NCI-H2196 treated with DMSO at 0.1 percent for 48 hours (cell line): ENCODE measurements around the gene SLC25A19.
"Not testable (repeated sequence)": the region's sequence is repeated elsewhere in the genome, so short reads cannot be mapped to it uniquely, and the experiment has no call there.

Source experiments
- DNase-seq: peaks from one replicate; lab custom pipeline; 2025; ENCODE audit not compliant: unreplicated experiment; lab: John Stamatoyannopoulos, UW

SLC25A19 gene

GRCh38 chr17:75301502-75302206 lies 12.4 kb upstream of the SLC25A19 start:
- no peak for DNase-seq

GRCh38 chr17:75301049-75301448 lies 11.8 kb upstream of the SLC25A19 start:
- DNase-seq, result no peak

- no peak for DNase-seq
These were observed 11.0 kb upstream of the SLC25A19 start for GRCh38 chr17:75300280-75300679.

- no peak for DNase-seq
These were observed 6.2 kb upstream of the SLC25A19 start for GRCh38 chr17:75295201-75296158.

GRCh38 chr17:75292810-75293448 lies 3.7 kb upstream of the SLC25A19 start:
- DNase-seq, result not testable (repeated sequence)

GRCh38 chr17:75289832-75290337 lies 652 bp upstream of the SLC25A19 start:
- peak; percentile 37 for DNase-seq

- peak; percentile 40 for DNase-seq
These were observed 491 bp downstream of the SLC25A19 start for GRCh38 chr17:75288770-75289114.

- no peak for DNase-seq
These were observed 874 bp downstream of the SLC25A19 start for GRCh38 chr17:75288359-75288758.

GRCh38 chr17:75287221-75287620 lies 2.0 kb downstream of the SLC25A19 start:
- DNase-seq, result no peak

- no peak for DNase-seq
These were observed 4.1 kb downstream of the SLC25A19 start for GRCh38 chr17:75285123-75285522.

- not testable (repeated sequence) for DNase-seq
These were observed 9.0 kb downstream of the SLC25A19 start for GRCh38 chr17:75280189-75280588.

- no peak for DNase-seq
These were observed 11.6 kb downstream of the SLC25A19 start for GRCh38 chr17:75277664-75278071.

GRCh38 chr17:75273977-75274708 lies 15.1 kb downstream of the SLC25A19 start:
- DNase-seq, result no peak

GRCh38 chr17:75272848-75273184 lies 16.4 kb downstream of the SLC25A19 start:
- DNase-seq, result no peak

GRCh38 chr17:75271955-75272847 lies 17.0 kb downstream of the SLC25A19 start:
- DNase-seq, result no peak

- peak; percentile 45 for DNase-seq
These were observed 17.8 kb downstream of the SLC25A19 start for GRCh38 chr17:75271233-75271954.

GRCh38 chr17:75270966-75271232 lies 18.3 kb downstream of the SLC25A19 start, which contains the start of gene MIF4GD:
Gene MIF4GD (minus strand): TSS chr17:75271231. CDS start chr17:75270195, 1,036 bp downstream.
- no peak for DNase-seq

- DNase-seq, result peak; percentile 24
These were observed 18.8 kb downstream of the SLC25A19 start for GRCh38 chr17:75270218-75270965.

GRCh38 chr17:75269844-75270217 lies 19.4 kb downstream of the SLC25A19 start:
- DNase-seq, result no peak
